Peyer's patch (tissue), 4 donors: Measurements from ENCODE around the gene KCNQ2.

ENCODE experiments used
- POLR2A ChIP-seq, 2 donors: fragments of 450-650 bp; IDR thresholded peaks; one replicate each; pipeline ENCODE4 v1.5.1; 2017; ENCODE audit warnings: antibody characterized with exemption in 2 of 2, mild to moderate bottlenecking in 2 of 2, moderate library complexity in 2 of 2
- TF ChIP-seq, protein P1 (sequence below), 6 experiments: fragments of 450-650 bp in 4 of 6; fragments of 200-600 bp in 2 of 6; sonication (generic) in 1 of 6; IDR thresholded peaks; one replicate each; pipeline ENCODE4 v1.5.1; 2017 to 2019; ENCODE audit warnings: antibody characterized with exemption in 6 of 6, mild to moderate bottlenecking in 3 of 6, moderate library complexity in 1 of 6

DNA sequence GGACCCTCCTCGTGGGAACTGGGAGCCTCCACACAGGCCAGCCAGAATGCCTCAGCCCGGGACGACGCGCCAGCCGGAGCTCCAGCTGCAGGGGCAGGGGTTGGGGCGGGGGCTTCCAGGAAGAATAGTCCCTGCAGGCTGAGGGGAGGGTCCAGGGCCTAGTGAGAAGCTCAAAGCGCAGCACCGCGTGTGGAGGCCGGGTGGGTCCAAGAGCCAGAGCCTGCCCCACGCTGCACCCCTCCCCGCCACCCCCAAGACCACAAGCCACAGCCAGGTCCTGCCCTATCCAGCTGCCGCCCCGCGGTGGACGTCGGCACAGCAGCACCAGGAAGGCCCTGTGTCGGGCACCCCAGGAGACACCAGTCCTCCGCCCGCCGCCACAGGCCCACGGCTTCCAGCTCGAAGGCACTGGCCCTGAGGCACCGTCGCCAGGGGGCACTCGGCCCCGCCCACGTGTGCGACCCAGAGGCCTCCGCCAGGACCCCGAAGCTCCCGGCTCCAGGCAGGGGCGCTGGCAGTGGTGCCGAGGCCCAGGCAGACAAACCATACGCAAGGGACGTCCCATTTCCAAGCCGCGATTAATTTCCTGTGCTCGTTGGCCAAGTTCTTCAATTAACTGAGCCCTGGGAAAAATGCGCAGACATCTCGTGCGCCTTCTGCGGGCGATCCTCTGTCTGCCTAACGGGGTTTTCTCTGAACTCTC, 19.5 kb downstream of the KCNQ2 start:
- TF ChIP-seq POLR2A (IDR thresholded peaks at IDR 0.05), result no peak
- TF ChIP-seq, protein P1, sequence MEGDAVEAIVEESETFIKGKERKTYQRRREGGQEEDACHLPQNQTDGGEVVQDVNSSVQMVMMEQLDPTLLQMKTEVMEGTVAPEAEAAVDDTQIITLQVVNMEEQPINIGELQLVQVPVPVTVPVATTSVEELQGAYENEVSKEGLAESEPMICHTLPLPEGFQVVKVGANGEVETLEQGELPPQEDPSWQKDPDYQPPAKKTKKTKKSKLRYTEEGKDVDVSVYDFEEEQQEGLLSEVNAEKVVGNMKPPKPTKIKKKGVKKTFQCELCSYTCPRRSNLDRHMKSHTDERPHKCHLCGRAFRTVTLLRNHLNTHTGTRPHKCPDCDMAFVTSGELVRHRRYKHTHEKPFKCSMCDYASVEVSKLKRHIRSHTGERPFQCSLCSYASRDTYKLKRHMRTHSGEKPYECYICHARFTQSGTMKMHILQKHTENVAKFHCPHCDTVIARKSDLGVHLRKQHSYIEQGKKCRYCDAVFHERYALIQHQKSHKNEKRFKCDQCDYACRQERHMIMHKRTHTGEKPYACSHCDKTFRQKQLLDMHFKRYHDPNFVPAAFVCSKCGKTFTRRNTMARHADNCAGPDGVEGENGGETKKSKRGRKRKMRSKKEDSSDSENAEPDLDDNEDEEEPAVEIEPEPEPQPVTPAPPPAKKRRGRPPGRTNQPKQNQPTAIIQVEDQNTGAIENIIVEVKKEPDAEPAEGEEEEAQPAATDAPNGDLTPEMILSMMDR (IDR thresholded peaks at IDR 0.05), result no peak
